GM21423 (cell line): ENCODE measurements around the gene NUDCD3.

ENCODE experiments used
- ATAC-seq: cut with Tn5 transposase; IDR thresholded peaks from one replicate; pipeline ENCODE4 v1.9.1; 2021; ENCODE audit warnings: mild to moderate bottlenecking, moderate library complexity; ENCODE audit not compliant: unreplicated experiment

Gene NUDCD3

DNA sequence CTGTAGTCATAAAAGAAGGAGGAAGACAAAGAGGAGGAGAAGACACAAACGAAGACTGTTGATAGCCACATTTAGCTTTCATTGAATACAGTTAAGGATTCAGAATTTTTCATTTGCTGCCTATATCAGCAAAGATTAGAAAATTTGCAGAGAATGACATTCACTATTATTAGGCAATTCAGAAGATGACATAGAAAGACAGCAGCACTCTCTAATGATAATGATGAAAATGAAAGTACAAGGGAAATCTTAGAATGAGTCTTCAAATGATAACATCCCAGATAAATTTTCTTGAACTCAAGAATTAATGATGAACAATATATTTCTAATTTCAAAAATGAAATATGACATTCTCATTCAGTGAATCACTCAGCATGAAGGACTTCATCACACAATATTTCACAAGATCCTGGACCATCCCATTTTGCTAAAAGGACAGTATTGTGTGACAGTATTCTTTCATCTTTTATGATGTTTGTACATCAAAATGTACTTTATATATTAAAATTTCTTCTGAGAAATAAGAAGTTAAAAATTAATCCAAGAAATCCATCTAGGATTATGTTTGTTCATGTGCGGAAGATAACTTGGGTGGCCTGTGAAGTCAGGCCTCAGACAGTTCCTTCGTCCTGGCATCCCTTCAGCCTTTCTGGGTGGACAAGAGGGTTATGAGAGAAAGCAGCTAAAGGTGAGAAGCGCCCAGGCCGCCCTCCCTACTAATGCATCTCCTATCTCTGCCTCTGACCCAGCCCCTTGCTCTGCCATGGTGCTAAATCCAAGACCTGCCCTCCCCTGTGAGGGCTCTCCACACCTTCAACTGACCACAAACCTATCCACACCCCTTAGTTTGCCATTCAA is 117.7 kb downstream of the NUDCD3 start:
- ATAC-seq: no peak

DNA sequence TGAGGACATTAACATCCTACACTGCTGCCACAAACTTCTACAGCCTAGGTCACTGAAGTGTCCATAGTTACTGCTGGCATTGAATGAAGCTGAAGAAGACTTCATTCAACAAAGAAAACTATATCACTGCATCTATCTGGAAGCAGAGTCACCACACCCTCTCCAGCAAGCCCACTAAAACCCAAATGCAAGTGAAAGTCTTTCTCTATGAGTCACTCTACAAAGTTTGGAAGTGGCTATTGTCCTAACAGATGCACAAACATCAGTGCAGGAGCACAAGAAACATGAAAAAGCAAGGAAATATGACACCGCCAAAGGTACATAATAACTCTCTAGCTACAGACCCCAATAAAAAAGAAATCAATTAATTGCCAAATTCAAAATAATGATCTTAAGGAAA is 121.6 kb downstream of the NUDCD3 start:
- no peak for ATAC-seq

DNA sequence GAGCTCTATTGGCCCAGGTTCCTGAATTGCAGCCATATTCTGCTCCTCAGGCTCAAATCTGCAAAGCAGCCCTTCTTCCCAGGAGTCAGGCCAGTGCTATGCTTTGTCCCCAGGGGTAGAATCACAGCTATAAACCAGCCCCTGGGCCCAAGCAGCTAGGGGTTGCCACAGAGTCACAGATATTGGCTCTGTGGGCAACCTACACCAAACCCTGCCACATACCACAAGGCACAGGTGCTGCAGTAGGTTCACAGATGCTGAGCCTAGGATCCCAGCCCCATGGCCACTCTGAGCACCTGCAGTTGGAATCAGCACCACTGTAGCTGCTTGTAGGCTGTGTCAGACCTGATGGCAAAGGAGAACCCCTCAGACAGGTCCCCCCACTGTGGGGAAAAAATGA is 122.0 kb downstream of the NUDCD3 start:
- ATAC-seq: no peak

DNA sequence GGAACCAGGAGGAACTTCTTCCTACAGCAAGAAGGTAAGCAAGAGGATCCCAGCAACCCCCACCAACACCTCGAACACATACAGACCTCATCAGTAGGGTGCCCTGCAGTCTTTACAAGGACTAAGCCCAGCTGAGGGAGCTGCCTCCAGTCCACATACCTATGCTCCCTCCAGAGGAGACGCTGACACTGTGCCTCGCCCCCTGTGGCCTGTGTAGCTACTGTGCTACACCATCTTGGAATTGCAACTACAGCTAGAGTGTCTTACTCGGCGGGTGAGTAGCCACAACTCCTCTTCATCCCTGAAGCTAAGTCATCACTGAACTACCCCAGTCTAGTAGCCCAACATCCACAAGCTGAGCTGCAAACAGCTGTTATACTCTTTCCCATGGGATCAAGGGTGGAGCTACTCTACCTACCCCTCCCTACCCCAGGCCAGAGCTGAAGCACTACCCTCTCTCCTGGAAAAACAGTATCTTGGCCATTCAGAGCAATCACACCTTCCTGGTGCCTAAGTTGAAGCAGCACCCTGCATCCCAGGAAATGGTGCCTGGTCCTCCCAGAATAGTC is 122.9 kb downstream of the NUDCD3 start:
- ATAC-seq: no peak

DNA sequence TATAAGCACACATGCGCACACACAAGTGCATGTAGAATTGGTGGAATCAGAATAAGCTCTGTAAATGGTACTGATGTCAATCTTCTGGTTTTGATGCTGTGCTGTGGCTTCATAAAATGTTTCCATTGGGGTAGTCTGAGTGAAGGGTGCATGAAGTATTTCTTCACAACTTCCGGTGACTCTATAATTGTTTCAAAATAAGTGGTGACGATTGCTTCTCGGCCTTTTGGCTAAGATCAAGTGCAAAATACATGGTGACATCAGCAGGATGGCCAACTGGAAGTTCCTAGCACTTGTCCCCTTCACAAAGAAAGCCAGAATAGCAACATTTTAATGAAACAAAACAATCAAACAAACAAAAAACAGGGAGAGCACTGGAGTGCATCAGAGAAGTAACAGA is 123.5 kb downstream of the NUDCD3 start:
- no peak for ATAC-seq

DNA sequence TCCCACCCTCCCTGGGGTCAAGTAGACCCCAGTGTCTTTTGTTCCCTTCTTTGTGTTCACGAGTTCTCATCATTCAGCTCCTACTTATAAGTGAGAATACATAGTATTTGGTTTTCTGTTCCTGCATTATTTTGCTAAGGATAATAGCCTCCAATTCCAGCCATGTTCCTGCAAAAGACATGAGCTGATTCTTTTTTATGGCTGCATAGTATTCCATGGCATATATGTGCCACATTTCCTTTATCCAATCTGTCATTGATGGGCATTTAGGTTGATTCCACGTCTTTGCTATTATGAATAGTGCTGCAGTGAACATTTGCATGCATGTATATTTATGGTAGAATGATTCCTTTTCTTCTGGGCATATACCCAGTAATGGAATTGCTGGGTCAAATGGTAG is 136.8 kb downstream of the NUDCD3 start:
- no peak for ATAC-seq

DNA sequence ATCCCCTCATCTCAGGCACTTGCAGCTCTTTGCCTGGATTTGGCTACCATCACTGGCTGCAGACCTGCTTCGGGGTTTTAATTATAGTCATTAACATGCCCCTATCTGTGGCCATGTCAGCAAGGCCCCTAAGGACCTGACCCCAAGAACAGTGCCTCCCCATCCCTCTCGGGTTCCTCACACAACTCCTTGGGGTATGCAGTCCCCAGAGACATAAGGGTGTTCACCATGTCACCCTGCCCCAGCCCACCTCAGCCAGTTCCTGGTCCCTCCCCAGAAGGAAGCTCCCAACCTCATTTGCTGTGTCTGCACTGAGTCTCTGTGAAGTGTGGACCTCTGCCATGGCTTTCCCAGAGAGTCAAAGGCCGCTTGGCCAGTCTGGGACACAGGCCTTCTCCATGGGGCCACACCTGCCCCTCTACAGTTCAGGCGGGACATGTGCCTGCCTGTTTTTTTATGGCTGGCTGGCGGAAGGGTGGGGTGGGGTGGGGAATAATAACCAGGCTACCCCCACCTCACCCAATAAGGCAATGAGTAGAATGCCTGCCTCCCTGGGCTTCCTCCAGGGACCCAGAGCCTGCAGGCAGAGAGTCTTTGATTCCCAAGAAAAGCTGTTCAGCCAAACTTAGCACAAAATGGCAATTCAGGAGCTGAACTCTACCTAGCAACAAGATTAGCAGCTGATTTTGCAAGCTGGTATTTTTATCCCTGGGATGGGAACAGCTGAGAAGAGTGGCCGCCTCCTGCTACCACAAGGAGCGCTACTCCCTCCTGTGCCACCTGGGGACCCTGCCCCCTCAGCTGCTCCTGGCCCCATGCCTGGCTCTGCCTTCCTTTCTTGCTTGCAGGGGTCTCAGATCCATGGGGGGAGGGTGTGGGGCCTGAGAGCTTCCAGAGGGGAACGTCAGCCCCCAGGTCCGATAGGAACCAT is 141.3 kb downstream of the NUDCD3 start:
- ATAC-seq: no peak

DNA sequence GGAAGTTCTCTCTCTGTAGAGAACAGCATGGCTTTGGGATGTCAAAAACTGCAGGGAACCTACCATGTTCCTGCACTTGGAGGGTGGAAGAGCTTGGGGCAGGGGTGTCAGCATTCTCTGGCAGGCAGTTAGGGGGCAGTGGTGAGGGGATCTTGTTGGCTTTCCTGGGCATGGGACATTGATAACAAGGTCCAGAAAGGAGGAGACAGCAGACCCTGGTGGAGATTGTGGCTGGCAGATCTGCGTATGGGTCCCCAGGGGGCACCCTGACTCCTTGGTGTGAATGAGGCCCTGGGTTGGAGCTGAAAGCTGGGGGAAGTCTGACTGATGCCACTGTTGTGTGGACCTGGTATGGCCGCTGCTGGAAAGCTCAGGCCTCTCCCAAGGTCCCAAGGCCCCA is 142.2 kb downstream of the NUDCD3 start:
- no peak for ATAC-seq

DNA sequence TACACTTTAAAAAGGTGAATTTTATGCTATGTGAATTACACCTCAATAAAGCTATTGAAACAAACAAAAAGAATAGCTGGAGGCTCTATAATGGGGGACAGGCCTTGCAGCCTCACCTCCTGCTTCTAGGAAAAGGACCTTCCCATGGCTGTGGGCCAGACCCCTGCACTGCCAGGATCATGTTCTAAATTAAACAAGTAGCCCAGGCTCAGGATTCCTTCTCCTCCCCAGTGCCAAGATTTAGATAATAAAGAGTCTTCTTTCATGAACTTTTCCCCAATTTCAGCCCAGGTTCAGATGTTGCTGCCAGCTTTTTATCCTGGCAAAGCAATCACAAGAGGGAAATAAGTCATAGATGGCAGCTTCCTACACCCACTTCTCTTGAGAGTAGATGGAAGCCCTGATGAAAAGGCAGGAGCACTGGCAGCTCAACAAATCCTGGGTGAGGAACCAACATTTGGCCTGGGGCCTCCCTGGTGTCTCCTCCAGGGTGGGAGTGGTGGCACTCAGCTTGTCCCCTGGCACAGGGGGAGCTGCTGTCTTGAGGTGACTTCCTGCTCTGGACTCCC is 142.8 kb downstream of the NUDCD3 start:
- ATAC-seq: no peak

DNA sequence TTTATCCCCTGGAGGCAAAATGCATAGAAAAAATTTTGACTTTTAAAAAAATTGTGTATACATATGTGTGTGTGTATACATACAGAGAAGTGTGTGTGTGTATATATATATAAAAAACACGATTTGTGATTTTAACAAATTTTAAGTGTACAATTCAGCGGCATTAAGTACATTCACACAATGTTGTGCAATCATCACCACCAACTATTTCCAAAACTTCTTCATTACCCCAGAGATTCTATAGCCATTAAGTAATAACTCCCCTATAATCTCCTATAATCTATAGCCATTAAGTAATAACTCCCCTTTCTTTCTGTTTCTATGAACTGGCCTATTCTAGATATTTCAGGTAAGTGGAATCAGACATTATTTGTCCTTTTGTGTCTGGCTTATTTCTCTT is 144.4 kb downstream of the NUDCD3 start:
- ATAC-seq: no peak

DNA sequence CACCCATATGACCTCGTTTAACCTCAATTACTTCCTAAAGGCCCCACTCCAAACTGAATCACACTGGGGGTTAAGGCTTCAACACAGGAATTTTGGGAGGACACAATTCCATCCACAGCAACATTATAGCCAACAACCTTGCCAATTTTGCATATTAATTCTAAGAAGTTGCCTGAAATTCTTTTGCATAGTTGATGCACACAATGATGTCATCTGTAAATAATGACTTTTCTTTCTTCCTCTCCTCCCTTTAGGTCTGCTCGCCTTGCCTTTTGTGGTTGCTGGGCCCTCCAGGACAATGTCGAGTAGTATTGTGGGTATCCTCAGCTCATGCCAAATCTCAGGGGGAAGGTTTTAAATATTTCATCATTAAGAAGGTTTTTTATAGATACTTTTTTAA is 149.1 kb downstream of the NUDCD3 start:
- ATAC-seq: no peak

DNA sequence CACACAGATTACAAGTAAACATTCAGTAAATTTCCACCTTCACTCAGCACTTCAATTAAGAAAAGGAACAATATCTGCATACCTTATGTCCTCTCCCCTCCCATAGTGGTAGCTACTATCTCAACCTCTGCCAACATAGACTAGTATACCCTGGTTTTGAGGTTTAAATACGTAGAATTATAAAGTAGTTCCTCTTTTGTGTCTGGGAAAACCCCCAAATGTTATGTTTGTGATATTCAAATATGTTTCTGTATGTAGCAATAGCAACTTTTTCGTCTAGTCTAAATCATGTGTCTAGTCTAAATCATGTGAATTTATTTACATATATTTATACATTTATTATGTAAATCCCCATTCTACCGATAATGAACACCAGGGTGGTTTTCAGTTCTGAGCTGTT is 151.9 kb downstream of the NUDCD3 start:
- no peak for ATAC-seq

DNA sequence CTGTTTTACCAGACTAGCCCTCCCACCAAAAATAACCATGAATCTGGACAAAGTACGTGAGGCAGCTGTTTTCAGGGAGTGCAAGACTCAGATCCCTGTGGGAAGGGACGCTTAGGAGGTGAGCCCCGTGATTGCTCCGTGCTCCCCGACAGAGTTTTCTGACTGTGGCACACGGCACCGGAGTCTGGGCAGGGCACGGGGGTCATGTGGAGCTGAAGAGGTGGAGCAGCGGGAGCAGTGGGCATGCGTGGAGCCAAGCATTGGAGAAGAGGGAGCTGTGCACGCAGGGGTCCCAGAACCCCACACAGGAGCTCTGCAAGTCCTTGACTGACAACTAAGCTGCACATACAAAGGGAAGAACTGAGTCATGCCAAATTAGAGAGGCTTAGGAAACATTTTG is 154.0 kb downstream of the NUDCD3 start:
- ATAC-seq: no peak

DNA sequence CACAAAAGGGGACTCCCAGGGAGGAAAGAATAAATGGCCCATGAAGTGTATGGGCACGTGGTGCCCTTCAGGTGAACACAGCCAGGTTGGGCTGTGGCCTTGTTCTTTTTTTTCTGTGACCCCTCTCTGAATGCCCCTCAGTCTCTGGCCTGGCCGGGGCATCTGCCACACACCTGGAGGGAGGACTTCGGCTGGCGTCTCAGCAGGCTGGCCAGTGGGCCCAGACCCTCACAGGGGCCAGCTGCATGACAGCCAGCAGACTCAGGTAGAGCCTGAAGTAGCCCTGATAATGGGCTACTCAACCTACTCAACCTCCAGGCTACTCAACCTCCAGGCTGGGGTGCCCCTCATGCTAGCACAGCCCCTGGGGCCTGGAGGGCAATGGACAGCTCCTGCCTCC is 155.3 kb downstream of the NUDCD3 start:
- ATAC-seq: no peak

DNA sequence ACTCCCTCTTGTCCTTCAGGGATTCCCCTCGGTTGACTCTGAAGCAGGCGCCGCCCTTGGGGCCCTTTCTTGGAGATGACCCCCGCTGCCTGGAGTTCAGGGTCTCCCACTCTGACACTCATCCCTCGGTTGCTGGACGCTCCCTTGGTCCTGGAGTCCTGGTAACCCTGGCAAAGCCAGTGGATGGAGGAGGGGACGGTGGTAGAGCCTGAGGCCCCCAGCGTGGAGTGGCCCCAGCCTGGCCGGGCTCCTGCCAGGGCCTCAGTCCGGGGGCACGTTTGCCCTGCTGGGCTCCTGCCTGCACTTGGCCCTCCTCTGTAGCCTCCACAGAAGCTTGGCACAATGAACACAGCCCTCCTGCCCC is 155.7 kb downstream of the NUDCD3 start:
- no peak for ATAC-seq

DNA sequence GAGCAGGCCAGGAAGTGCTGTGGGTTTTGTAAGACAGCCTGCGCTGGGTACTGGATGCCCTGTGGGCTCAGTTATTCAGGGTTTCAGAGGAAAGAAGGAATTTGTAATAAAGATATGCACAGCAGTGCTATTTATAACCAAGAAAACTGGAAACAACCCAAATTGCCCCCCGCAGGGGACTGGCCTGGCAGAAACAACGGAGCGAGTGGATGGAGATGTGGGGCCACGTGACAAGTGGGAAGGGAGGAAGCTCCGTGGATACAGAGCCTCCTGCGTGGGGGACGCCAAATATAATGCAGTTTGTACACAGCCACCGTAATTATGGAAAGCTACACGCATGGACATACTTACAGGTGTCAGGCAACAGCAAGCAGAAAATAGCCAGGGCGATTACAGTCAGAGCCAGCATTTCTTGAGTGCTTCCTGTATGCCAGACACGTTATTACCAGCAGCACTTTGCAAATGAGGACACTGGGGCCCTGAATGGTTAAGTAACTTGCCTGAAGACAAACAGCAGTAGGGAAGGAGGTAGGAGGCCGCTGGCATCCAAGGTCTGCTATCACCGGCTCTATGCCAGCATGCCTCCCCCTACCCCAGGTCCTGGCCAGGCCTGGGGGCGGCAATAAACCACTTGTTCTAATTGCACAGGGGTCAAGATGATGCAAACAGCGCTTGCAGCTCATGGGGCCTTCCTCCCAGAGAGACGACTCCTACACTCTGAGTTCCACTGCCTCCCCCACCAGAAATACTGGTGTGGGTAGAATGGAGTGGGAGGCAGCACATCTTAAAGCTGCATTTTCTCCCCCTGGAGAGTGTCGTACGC is 156.3 kb downstream of the NUDCD3 start:
- ATAC-seq: no peak

DNA sequence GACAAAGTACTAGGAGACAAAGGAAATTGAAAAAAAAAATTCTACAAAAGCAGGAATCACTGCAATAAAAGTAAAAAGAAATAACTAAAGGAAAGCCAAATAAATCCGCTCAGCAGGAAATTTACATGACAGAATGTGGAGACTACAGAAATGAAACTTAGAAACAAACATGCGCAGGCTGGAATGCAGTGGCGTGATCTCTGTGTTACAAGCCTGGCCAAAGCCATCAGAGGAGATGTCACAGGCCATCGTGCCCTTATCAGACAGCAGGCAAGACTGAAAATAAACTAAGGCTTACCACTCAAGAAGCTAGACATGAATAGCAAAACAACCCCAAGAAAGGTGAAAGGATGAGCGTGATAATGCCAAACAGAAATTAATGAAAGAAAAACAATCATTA is 158.8 kb downstream of the NUDCD3 start:
- ATAC-seq: no peak

DNA sequence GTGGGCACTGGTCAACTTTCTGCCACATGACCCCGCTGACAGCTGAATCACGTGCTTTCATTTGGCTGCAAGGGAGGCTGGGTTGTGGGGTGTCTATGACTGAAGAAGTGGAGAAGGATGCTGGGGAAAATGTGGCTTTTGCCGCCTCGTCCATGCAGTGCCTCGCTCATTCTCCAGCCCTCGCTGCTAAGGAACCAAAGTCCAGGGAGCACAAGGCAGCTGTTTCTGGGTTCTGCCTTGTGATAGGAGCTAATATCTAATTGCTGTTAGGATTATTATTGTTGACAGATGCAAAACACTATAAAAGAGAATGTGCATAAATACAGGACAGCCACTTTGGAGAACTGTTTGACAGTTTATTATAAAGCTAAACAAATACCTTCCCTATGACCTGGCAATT is 160.1 kb downstream of the NUDCD3 start:
- no peak for ATAC-seq

DNA sequence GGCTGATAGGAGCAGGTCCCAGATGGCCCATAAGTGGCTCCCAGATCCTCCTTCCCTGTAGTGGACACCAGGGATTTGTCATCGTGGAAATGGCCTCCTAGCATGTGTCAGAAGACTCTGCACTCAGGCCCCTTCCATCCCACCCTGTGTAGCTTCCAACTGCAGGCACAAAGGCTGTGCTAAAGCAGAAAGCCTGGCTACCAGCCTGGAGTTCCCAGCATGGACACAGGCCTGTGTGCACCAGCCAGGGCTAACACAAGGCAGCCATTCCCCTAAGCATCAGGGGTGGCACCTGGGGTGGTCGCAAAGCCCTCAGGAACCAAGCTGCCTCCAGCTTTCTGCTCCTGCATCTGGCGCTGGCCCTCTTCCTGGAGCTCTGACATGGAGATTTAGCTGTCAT is 160.6 kb downstream of the NUDCD3 start:
- no peak for ATAC-seq
